Hypothalamus (tissue), 51 donors: Measurements from ENCODE around the gene BLM.
"Not testable (repeated sequence)": the region's sequence is repeated elsewhere in the genome, so short reads cannot be mapped to it uniquely, and the experiment has no call there.

Source experiments
- DNase-seq, 51 donors: peaks; one replicate each; lab custom pipeline; 2025; lab: John Stamatoyannopoulos, UW

The BLM gene

DNA sequence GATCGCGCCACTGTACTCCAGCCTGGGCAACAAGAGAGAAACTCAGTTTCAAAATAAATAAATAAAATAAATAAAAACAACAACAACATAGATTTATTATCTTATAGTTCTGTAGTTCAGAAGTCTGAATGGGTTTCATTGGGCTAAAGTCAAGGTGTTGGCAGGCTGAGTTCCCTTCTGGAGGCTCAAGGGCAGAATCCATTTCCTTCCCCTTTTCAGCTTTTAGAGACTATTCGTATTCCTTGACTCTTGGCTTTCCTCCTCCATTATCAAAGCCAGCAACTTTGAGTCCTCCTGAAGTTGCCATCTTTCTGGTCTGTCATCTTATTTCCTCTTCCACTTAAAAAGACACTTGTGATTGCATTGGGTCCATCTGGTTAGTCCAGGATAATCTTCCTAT is 12.1 kb downstream of the BLM start:
- no peak for DNase-seq

GRCh38 chr15:90730290-90730689 is 13.1 kb downstream of the BLM start:
- DNase-seq, result no peak

GRCh38 chr15:90735923-90736322 is 18.8 kb downstream of the BLM start:
- DNase-seq, result no peak

GRCh38 chr15:90740545-90740944 is 23.4 kb downstream of the BLM start:
- DNase-seq, result not testable (repeated sequence)

- DNase-seq, result no peak
Observed at GRCh38 chr15:90742087-90742486, 24.9 kb downstream of the BLM start.

- no peak for DNase-seq
Observed at GRCh38 chr15:90743407-90743806, 26.3 kb downstream of the BLM start.

GRCh38 chr15:90744759-90745402 is 27.7 kb downstream of the BLM start:
- DNase-seq, result no peak

GRCh38 chr15:90749754-90750153 is 32.6 kb downstream of the BLM start:
- DNase-seq, result peak in 3 of 51 donors; percentile 3 to 8 (median 3)

- DNase-seq, result peak in 3 of 51 donors; percentile 2 to 17 (median 3)
Observed at GRCh38 chr15:90750186-90750585, 33.0 kb downstream of the BLM start.

GRCh38 chr15:90751300-90751825 is 34.2 kb downstream of the BLM start:
- no peak for DNase-seq

DNA sequence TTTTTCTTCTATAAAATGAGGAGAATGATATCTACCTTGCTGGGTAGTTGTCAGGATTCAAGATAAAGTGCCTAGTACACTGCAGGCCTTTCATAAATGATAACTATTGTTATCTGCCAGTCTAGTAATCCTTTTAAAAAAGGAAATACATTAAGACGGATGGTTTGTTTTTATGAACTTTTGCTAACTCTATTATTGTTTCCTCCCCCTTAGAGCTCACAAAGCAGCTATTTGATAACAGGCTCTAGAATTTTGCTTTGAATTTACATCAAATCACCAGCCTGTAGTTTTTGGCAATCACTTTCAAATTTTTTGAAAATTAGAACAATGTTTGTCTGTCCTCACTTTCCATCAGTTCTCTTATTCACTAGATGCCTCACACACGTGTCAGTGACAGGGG is 39.8 kb downstream of the BLM start:
- DNase-seq, result no peak

DNA sequence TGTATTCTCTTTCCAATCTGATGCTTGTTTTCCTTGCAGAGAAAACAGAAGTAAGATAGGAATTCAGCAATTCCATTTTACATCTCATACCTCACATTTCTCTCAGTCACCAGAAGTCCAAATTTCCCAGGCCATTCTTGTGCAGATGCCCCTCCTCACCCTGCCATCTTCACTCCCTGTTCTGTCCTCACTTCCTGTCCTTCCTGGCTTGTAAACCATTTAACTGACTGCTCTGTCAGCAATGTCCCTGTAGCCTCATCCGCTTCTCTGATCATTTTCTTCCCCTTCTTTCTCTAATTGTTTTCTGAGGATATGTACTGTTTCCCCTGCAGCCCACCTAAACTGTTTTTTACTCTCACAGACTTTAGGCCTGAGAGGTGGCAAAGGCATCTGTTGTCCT is 40.3 kb downstream of the BLM start:
- peak in 2 of 51 donors; percentile 3 to 9 for DNase-seq

DNA sequence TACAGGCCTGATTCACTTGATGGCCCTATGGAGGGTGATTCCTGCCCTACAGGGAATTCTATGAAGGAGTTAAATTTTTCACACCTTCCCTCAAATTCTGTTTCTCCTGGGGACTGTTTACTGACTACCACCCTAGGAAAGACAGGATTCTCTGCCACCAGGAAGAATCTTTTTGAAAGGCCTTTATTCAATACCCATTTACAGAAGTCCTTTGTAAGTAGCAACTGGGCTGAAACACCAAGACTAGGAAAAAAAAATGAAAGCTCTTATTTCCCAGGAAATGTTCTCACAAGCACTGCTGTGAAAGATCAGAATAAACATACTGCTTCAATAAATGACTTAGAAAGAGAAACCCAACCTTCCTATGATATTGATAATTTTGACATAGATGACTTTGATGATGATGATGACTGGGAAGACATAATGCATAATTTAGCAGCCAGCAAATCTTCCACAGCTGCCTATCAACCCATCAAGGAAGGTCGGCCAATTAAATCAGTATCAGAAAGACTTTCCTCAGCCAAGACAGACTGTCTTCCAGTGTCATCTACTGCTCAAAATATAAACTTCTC is 43.6 kb downstream of the BLM start:
- peak in 2 of 51 donors; percentile 2 to 41 for DNase-seq

DNA sequence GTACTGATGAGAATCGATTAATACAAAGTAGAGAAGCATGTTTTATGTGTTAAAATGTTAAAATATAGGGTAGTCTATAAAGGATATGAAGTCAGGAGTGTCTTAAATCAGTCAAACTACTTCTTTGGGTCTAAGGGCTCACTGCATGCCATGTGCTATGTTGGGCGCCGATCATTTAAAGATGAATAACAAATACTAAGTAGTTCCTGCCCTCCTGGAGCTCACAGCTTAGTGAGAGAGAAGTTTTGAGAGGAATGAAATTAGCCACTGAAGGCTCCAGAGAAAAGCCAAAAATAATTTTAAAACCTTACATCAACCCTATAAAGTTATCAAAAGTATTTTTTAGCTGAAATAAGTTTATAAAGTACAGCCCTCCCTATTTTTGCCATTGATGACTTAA is 44.5 kb downstream of the BLM start:
- peak in 1 of 51 donors; percentile 41 for DNase-seq

DNA sequence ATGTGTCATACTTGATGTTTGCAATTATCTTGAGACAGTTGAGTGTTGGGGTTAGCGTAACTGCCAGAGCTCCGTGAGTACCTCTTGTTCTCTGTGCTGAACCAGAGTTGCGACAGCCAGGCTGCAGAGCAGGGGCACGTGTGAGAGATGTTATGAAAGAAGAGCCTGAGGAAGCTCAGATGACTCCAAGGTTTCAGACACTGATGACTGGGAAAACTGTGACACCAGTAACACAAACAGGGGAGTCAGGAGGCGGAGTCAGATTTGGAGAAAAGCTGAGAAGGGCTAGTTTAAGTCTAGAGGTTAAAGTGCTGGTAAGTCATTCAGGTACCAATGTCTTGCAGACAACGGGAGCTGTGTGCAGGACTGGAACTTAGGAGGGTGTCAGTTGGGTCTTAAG is 45.0 kb downstream of the BLM start:
- peak in 24 of 51 donors; percentile 2 to 55 (median 12) for DNase-seq

DNA sequence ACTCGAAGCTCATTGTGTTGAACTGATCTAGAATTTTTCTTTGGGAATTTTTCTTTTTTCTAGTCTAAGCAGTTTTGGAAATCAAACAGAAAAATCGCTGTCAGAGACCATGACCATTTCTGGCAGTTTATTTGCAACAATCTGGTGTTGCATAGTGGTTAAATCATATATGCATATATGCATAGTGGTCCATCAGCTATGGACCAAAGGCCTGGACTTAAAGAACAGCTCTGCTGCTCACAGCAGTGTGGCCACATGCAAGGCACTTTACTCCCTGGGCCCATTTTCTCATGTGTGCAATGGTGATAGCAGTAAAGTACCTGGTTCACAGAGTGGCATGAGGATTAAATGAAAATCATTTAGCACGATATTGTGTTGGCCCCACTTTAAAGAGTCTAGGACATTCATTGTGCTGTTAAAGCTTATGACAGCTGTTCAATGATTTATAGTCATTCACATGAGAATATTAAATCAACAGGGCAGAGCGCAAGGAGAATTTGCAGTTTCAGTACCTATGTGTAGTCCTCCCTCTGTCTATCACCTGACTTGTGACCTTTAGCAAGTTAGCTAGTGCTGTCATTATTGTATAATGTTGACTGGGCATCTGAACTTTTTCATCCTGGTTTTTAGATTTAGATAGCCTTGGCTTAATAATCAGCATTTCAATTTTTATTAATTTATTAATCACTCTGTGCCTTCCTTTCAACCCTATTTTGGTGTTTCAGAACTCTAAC is 46.4 kb downstream of the BLM start:
- DNase-seq, result no peak

GRCh38 chr15:90765531-90765930 is 48.4 kb downstream of the BLM start:
- DNase-seq, result no peak

GRCh38 chr15:90765966-90766365 is 48.8 kb downstream of the BLM start:
- DNase-seq, result no peak

DNA sequence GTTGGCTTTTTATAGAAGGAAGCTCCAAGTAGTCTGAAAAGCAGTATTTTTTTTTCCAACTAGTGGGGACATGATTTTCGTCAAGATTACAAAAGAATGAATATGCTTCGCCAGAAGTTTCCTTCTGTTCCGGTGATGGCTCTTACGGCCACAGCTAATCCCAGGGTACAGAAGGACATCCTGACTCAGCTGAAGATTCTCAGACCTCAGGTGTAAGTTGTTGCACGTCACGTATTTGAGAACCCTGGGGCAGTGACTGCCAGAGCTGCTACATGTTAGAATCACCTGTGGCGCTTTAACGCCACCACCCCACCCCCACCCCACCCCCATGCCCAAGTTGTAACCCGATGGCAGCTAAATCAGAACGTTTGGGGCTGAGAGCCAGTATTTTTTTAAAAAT is 52.2 kb downstream of the BLM start:
- DNase-seq, result no peak

GRCh38 chr15:90773485-90773884 is 56.3 kb downstream of the BLM start:
- no peak for DNase-seq

- DNase-seq, result no peak
Observed at GRCh38 chr15:90774731-90775514, 57.8 kb downstream of the BLM start.
